ENCODE data around the gene AICDA. TPM values are rescaled to one million over a fixed set of nuclear protein-coding genes. Genes with fewer than 3 reads are reported as not detected.
"Not testable (repeated sequence)": the region's sequence is repeated elsewhere in the genome, so short reads cannot be mapped to it uniquely, and the experiment has no call there.

AICDA gene
- total RNA-seq, 1 experiment from 2014 or later, result not detected

GRCh38 chr12:8572507-8572906 lies 40.2 kb downstream of the AICDA start:
- BruUV-seq (replicated peaks), result no TSS peak
- no peaks in the 10 kb centered on the region for H3K27me3 ChIP-seq (replicated peaks; ENCODE audit: control insufficient read depth, insufficient read depth, low read length)
- no peak overlapping the region for H3K27ac Mint-ChIP-seq (ENCODE audit: unreplicated experiment)
- no peak overlapping the region for H3K4me3 ChIP-seq (ENCODE audit: low read depth, low read length)
- intact Hi-C loops (cut with micrococcal nuclease; ENCODE audit: unreplicated experiment), result no loop called here
- POLR2A ChIA-PET, result no interaction called here
- no peak for TF ChIP-seq CTCF (IDR thresholded peaks at IDR 0.05; ENCODE audit: insufficient read depth in 1 of 2, low read depth in 1 of 2, low read length in 1 of 2, severe bottlenecking in 1 of 2, unreplicated experiment in 1 of 2)
- no peaks in the 10 kb centered on the region for H3K36me3 ChIP-seq (ENCODE audit: control insufficient read depth, insufficient read depth, low read length)
- H3K27me3 Mint-ChIP-seq (ENCODE audit: insufficient read depth, unreplicated experiment), result peaks cover 10% of the 10 kb centered on the region
- no peak overlapping the region for H3K4me3 Mint-ChIP-seq (ENCODE audit: unreplicated experiment)
- no peak for DNase-seq
- H3K9me3 ChIP-seq, result no peaks in the 10 kb centered on the region
- CTCF ChIA-PET, result no interaction called here
- H3K4me1 ChIP-seq, result no peaks in the 10 kb centered on the region
- H3K9me3 Mint-ChIP-seq (ENCODE audit: unreplicated experiment), result no peaks in the 10 kb centered on the region
- no peaks in the 10 kb centered on the region for H3K36me3 Mint-ChIP-seq (ENCODE audit: insufficient read depth, unreplicated experiment)
- no peaks in the 10 kb centered on the region for H3K4me1 Mint-ChIP-seq (ENCODE audit: low read depth, unreplicated experiment)

GRCh38 chr12:8566525-8566924 lies 46.1 kb downstream of the AICDA start:
- Histone ChIP-seq H3K9me3 (peaks cover 6% of the 10 kb centered on the region), H3K36me3 (ENCODE audit: control insufficient read depth, insufficient read depth, low read length) (no peaks in the 10 kb centered on the region), H3K4me3 (ENCODE audit: low read depth, low read length) (no peak overlapping the region), H3K4me1 (peaks cover 1% of the 10 kb centered on the region), H3K27me3 (replicated peaks; ENCODE audit: control insufficient read depth, insufficient read depth, low read length) (no peaks in the 10 kb centered on the region)
- POLR2A ChIA-PET, result no interaction called here
- no peaks in the 10 kb centered on the region for H3K36me3 Mint-ChIP-seq (ENCODE audit: insufficient read depth, unreplicated experiment)
- DNase-seq, result no peak
- BruUV-seq (replicated peaks), result no TSS peak
- intact Hi-C loops (cut with micrococcal nuclease; ENCODE audit: unreplicated experiment), result no loop called here
- no peaks in the 10 kb centered on the region for H3K27me3 Mint-ChIP-seq (ENCODE audit: insufficient read depth, unreplicated experiment)
- no peak overlapping the region for H3K4me3 Mint-ChIP-seq (ENCODE audit: unreplicated experiment)
- H3K9me3 Mint-ChIP-seq (ENCODE audit: unreplicated experiment), result peaks cover 14% of the 10 kb centered on the region
- no peaks in the 10 kb centered on the region for H3K4me1 Mint-ChIP-seq (ENCODE audit: low read depth, unreplicated experiment)
- no peak for TF ChIP-seq CTCF (IDR thresholded peaks at IDR 0.05; ENCODE audit: insufficient read depth in 1 of 2, low read depth in 1 of 2, low read length in 1 of 2, severe bottlenecking in 1 of 2, unreplicated experiment in 1 of 2)
- CTCF ChIA-PET, result no interaction called here
- H3K27ac Mint-ChIP-seq (ENCODE audit: unreplicated experiment), result no peak overlapping the region

GRCh38 chr12:8566052-8566451 lies 46.6 kb downstream of the AICDA start:
- H3K27ac Mint-ChIP-seq (ENCODE audit: unreplicated experiment); H3K4me3 ChIP-seq (ENCODE audit: low read depth, low read length); H3K4me3 Mint-ChIP-seq (ENCODE audit: unreplicated experiment); BruUV-seq (replicated peaks); H3K4me1 ChIP-seq; H3K36me3 Mint-ChIP-seq (ENCODE audit: insufficient read depth, unreplicated experiment); H3K27me3 Mint-ChIP-seq (ENCODE audit: insufficient read depth, unreplicated experiment); intact Hi-C loops (cut with micrococcal nuclease; ENCODE audit: unreplicated experiment); H3K36me3 ChIP-seq (ENCODE audit: control insufficient read depth, insufficient read depth, low read length); H3K4me1 Mint-ChIP-seq (ENCODE audit: low read depth, unreplicated experiment); H3K27me3 ChIP-seq (replicated peaks; ENCODE audit: control insufficient read depth, insufficient read depth, low read length); DNase-seq; CTCF ChIA-PET; H3K9me3 ChIP-seq; POLR2A ChIA-PET: not testable (repeated sequence)
- peaks cover 18% of the 10 kb centered on the region for H3K9me3 Mint-ChIP-seq (ENCODE audit: unreplicated experiment)

- intact Hi-C loops (cut with micrococcal nuclease; ENCODE audit: unreplicated experiment), result no loop called here
- Histone ChIP-seq H3K9me3 (peaks cover 6% of the 10 kb centered on the region), H3K4me1 (peaks cover 13% of the 10 kb centered on the region), H3K4me3 (ENCODE audit: low read depth, low read length) (no peak overlapping the region), H3K36me3 (ENCODE audit: control insufficient read depth, insufficient read depth, low read length) (no peaks in the 10 kb centered on the region), H3K27me3 (replicated peaks; ENCODE audit: control insufficient read depth, insufficient read depth, low read length) (no peaks in the 10 kb centered on the region)
- TF ChIP-seq CTCF (IDR thresholded peaks at IDR 0.05; ENCODE audit: insufficient read depth in 1 of 2, low read depth in 1 of 2, low read length in 1 of 2, severe bottlenecking in 1 of 2, unreplicated experiment in 1 of 2), result no peak
- no peak overlapping the region for H3K27ac Mint-ChIP-seq (ENCODE audit: unreplicated experiment)
- H3K27me3 Mint-ChIP-seq (ENCODE audit: insufficient read depth, unreplicated experiment), result no peaks in the 10 kb centered on the region
- DNase-seq, result no peak
- no TSS peak for BruUV-seq (replicated peaks)
- H3K4me3 Mint-ChIP-seq (ENCODE audit: unreplicated experiment), result no peak overlapping the region
- H3K4me1 Mint-ChIP-seq (ENCODE audit: low read depth, unreplicated experiment), result peaks cover 12% of the 10 kb centered on the region
- CTCF ChIA-PET, result interaction anchor here (0.6 kb wide), 1 partner anchor 91 kb away, joined by 3 read pairs; no protein-coding TSS in a partner anchor
- peaks cover 28% of the 10 kb centered on the region for H3K9me3 Mint-ChIP-seq (ENCODE audit: unreplicated experiment)
- POLR2A ChIA-PET, result no interaction called here
- H3K36me3 Mint-ChIP-seq (ENCODE audit: insufficient read depth, unreplicated experiment), result no peaks in the 10 kb centered on the region
Measured at GRCh38 chr12:8564656-8565055, 48.0 kb downstream of the AICDA start.
